ENCODE data around the gene TMOD3.

Gene TMOD3

DNA sequence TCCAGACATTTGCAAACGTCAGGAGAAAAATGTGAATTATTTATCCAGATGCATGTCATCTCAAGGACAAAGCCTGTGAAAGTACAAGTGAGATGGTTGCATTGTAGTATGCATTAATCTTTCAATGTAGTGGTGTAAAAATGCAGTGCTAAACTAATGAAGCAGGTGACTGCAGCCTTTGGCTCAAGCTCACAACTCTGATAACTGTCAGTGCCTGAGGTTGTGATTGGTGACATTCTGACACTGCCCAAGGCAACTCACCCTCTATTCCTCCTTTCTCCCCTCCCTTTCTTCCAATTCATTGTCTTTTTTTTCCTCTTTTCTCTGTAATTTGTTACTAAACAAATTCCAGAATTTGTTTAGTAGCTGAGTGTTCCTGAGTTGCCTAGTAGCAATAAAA is 20.0 kb upstream of the TMOD3 start:
- H3K4me3 Mint-ChIP-seq = no peak overlapping the region
- H3K27me3 Mint-ChIP-seq = no peaks in the 10 kb centered on the region
- no peak for ATAC-seq
- H3K9me3 Mint-ChIP-seq = no peaks in the 10 kb centered on the region
- no peak overlapping the region for H3K27ac Mint-ChIP-seq
- H3K4me1 Mint-ChIP-seq = no peaks in the 10 kb centered on the region
- DNase-seq = no peak

DNA sequence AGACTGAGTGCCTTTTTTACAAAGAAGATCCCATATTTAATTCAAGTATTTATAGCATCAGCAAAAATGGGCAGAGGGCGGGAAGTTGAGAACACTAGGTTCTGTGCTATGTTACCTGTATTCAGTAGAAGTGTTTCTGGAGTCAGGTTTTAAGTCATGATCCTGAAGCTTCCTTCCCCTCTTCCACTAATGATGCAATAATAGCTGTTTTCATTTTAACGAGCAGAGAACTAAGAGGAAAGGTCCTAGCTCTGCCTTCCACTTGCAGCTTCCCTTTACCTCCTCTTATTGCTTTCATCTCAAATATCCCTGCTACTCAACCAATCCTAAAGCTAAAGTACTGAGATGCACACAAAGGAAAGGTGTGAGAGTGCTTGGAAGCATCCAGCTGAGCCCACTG is 16.9 kb upstream of the TMOD3 start:
- Mint-ChIP-seq H3K27ac (no peak overlapping the region), H3K9me3 (peaks cover 0 to under 1% of the 10 kb centered on the region in 2 donors), H3K4me1 (no peaks in the 10 kb centered on the region), H3K4me3 (no peak overlapping the region), H3K27me3 (no peaks in the 10 kb centered on the region)
- no peak for ATAC-seq
- DNase-seq = no peak

DNA sequence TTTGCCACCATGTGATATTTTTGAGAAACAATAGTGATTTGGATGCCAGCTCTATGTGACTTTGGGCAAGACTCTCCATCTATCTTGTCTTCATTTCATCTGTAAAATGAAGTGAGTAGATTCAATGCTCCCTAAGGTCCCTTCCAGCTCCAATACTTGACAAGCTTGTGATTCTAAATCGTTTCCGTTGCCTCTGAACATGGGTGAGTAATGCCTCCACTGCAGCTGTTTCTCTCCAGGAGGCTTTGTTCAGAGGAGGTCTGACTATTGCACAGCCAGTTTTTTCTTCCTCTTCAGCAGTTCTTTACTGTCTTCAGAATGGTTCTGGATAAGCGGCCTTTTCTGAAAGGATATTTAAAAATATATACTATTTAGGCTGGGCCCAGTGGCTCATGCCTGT is 14.8 kb upstream of the TMOD3 start:
- Mint-ChIP-seq H3K4me1 (no peaks in the 10 kb centered on the region), H3K27me3 (no peaks in the 10 kb centered on the region), H3K9me3 (peaks cover 2 to 12% of the 10 kb centered on the region in 2 donors), H3K27ac (no peak overlapping the region), H3K4me3 (no peak overlapping the region)
- ATAC-seq (no peak), DNase-seq (no peak)

DNA sequence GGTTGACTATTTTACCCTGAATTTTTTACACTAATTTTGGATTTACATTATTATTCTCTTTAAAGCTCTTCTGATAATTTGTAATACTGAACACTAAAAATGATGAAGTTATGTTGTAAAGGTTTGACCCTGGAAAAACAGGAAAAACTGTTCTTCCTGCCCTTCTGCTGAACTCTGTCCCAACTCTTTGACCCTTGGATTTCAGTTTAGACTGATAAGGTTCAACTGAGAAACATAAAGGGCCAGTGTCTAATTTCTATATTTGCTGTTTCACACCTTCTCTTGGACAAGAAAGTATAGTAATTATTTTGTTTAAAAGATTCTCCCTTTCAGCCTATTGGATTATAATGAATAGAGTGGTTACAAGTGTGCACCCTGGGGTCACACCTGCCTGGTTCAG is 12.8 kb upstream of the TMOD3 start:
- no peak overlapping the region for H3K4me3 Mint-ChIP-seq
- no peak for DNase-seq
- ATAC-seq = no peak
- no peaks in the 10 kb centered on the region for H3K27me3 Mint-ChIP-seq
- H3K4me1 Mint-ChIP-seq = no peaks in the 10 kb centered on the region
- peaks cover 20 to 32% of the 10 kb centered on the region in 2 donors for H3K9me3 Mint-ChIP-seq
- H3K27ac Mint-ChIP-seq = no peak overlapping the region

DNA sequence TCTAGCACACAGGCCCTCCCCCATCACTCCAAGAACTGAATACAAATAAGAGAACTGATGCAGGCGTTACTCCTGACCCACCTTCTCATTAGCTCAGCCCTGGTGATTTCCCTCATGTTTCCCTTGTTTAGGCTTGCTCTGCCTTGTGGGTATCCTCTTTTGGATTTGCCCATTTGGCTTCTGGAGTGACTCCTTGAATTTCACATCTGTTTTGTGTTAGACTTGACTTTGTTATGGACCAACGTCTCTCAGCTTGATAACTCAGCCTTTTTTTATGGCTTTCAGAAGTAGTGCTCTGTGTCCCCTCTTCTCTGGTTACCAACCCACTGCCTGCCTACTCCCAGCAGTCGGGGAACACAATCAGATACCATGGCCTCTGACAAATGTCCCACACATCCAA is 11.3 kb upstream of the TMOD3 start:
- Mint-ChIP-seq H3K4me3 (no peak overlapping the region), H3K9me3 (peaks cover 20 to 33% of the 10 kb centered on the region in 2 donors), H3K27me3 (no peaks in the 10 kb centered on the region), H3K4me1 (no peaks in the 10 kb centered on the region), H3K27ac (no peak overlapping the region)
- DNase-seq (no peak), ATAC-seq (no peak)

DNA sequence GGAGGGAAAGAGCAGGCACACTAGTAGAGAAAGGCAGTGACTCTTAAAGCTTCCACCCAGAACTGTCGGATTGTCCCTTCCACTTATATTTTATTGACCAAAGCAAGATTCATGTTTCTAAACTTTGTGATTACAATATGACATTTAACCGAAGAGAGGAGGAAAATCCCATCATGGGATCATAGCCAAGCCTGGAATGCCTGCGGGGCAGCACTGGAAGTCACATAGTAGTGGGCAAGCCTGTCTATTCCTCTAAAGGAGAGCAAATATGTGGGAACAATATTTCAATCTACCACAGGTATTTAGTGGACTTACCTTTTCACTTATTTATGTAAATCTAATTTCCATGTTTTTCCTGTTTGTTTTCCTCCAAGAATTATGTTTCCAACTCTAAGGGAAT is 3.8 kb upstream of the TMOD3 start:
- H3K27ac Mint-ChIP-seq = no peak overlapping the region
- peaks cover 9% of the 10 kb centered on the region for H3K4me1 Mint-ChIP-seq
- no peaks in the 10 kb centered on the region for H3K27me3 Mint-ChIP-seq
- peaks cover 7 to 10% of the 10 kb centered on the region in 2 donors for H3K9me3 Mint-ChIP-seq
- no peak for DNase-seq
- H3K4me3 Mint-ChIP-seq = no peak overlapping the region
- ATAC-seq = no peak

DNA sequence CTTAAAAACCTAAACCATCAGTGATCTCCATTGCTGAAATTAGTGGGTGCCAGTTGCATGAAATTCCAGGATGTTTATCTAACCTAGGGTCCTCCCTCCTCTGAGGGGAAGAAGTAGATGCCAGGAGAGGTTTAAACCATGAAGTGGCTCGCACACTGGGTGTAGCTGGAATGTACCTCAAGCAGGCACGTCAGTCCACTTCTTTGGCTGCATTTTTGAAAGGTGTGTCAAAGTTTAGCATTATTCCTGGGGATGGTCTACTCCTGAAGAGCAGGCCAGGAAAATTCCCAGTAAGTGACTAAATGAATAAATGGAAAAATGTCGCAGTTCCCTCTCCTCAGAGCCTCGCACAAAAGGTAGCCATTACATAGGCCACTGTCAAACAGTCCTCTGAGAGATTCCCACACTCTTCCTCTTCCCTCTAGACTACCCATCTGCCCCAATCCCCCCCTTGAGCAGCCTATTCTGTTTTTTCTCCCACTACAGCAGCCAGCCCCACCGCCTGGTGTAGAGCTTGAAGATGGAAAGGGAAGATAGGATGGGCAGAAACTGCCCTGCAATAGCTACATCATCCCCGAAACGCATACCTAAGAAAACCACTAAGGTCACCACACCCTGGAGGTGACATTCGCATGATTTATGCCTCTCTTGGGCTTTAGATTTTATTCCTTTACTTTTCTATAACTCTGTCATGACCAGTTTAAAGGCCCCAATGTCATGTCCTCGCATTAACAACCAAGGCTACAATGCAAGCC is 655 bp upstream of the TMOD3 start:
- H3K4me3 Mint-ChIP-seq = peak overlapping the region; percentile 90 to 91
- H3K27ac Mint-ChIP-seq = no peak overlapping the region
- no peaks in the 10 kb centered on the region for H3K9me3 Mint-ChIP-seq
- ATAC-seq (no peak), DNase-seq (no peak)
- peaks cover 38% of the 10 kb centered on the region for H3K4me1 Mint-ChIP-seq
- H3K27me3 Mint-ChIP-seq = no peaks in the 10 kb centered on the region

DNA sequence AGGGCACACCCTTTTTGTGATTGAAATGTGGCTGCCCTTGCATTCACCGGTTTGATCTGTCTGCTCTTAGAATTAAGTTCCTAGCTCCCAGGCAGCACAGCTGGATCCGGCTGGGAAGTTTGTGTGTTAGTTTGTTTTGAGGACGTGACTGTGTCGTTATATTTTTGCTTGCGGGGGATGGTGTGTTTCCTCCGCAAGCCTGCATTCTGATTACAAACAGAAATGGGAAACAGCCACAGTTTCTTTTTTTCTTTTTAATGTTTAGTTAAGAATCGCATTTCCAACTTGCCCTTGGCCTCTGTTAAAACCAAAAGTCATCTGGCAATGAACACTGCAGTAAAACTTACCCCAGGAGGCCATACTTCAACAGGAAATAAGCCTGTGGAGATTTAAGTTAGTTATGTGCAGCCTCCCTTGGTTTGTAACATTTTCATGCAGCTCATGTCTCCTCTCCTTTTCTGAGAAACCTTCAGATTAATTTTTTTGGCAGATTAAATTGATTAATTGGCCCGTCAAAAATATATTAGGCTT is 888 bp downstream of the TMOD3 start:
- H3K27ac Mint-ChIP-seq = peak overlapping the region; percentile 79 to 98
- ATAC-seq = no peak
- H3K4me1 Mint-ChIP-seq = peaks cover 45% of the 10 kb centered on the region
- H3K9me3 Mint-ChIP-seq = no peaks in the 10 kb centered on the region
- no peak for DNase-seq
- H3K27me3 Mint-ChIP-seq = no peaks in the 10 kb centered on the region
- peak overlapping the region; percentile 90 to 91 for H3K4me3 Mint-ChIP-seq

DNA sequence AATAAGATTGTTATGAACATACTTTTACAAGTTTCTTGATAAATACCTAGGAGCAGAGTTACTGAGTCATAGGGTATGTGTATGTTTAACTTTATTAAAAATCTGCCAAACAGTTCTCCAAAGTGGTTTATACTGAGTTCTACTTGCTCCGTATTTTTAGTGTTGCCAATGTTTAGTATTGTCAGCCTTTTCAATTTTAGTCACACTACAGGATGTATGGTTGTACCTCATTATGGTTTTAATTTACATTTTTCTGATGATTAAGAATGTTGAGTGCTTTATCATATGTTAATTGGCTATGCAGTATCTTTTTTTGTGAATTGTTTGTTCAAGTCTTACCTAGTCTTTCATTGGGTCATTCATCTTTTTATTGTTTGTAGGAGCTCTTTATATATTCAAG is 4.3 kb downstream of the TMOD3 start:
- H3K4me3 Mint-ChIP-seq = peak overlapping the region in 1 of 2 donors; percentile 24
- H3K4me1 Mint-ChIP-seq = peaks cover 78% of the 10 kb centered on the region
- H3K9me3 Mint-ChIP-seq = no peaks in the 10 kb centered on the region
- ATAC-seq (peak; percentile 46), DNase-seq (no peak)
- peak overlapping the region in 1 of 2 donors; percentile 47 for H3K27ac Mint-ChIP-seq
- H3K27me3 Mint-ChIP-seq = no peaks in the 10 kb centered on the region

DNA sequence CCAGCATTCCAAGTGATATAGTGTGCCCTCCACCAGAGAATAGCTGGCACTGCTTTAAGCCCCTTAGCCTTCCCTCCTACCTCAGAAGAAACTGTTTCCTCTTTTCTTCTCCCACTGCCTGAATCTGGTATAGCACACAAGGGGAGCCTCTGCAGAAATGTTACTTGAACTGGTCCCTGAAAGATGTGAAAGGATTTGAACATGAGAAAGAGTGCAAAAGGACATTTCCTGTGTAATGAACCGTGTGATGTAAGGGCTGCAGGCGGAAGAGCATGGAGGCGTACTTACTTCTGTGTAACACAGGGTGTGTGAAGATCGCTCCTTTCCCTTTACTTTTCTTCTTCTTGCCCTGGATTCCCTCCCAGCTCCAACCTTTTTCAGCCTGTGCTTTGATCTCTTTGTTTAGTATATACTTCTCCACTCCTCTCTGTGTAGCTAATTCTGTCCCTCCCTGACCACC is 8.4 kb downstream of the TMOD3 start:
- ATAC-seq = peak; percentile 78
- Mint-ChIP-seq H3K27ac (peak overlapping the region; percentile 72 to 93), H3K27me3 (no peaks in the 10 kb centered on the region), H3K4me1 (peaks cover 79% of the 10 kb centered on the region), H3K4me3 (peak overlapping the region; percentile 70 to 75), H3K9me3 (no peaks in the 10 kb centered on the region)
- DNase-seq = no peak

DNA sequence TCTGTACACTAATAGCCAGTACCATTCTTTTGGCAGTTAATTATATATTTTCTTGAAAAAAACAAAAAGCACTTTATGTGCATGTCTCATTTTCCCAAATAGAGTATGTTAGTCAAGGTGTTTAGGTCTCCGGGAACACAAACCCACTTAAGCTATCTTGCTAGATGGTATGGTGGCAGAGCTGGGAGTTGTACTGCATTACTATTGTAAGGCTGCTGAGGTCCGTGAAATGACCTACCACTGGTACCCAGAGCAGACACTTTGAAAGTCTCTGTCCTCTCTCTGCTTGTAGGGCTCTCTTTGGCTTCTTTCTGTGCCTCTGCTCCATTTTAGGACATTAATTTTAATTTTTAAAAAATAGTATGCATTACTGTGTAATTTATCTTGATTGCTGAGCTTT is 8.8 kb downstream of the TMOD3 start:
- no peaks in the 10 kb centered on the region for H3K9me3 Mint-ChIP-seq

DNA sequence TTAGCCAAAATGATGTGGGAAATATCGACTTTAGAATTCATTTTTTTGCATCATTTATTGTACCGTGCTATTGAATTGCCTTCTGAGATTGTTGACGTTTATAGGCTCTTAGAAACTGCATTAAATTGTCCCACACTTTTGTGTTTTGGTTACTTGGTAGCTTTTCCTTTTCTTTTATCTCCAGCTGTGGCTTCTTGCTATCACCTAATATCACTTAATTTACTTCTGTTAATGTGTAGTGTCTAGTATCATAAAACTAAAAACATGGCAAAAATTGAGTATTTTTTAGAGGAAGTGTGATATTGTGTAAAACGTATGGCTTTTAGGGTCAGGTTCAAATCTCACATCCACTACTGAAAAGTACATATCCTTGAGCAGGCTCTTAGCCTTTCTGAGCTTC is 11.2 kb downstream of the TMOD3 start:
- DNase-seq (no peak), ATAC-seq (no peak)
- Mint-ChIP-seq H3K27me3 (no peaks in the 10 kb centered on the region), H3K9me3 (no peaks in the 10 kb centered on the region), H3K4me3 (peak overlapping the region in 1 of 2 donors; percentile 3), H3K4me1 (peaks cover 77% of the 10 kb centered on the region), H3K27ac (no peak overlapping the region)

More for the DNA sequence above, 8.8 kb downstream of the TMOD3 start:
- ATAC-seq (no peak), DNase-seq (no peak)
- Mint-ChIP-seq H3K27me3 (no peaks in the 10 kb centered on the region), H3K27ac (peak overlapping the region; percentile 6 to 72), H3K4me1 (peaks cover 80% of the 10 kb centered on the region), H3K4me3 (peak overlapping the region; percentile 70 to 75)

DNA sequence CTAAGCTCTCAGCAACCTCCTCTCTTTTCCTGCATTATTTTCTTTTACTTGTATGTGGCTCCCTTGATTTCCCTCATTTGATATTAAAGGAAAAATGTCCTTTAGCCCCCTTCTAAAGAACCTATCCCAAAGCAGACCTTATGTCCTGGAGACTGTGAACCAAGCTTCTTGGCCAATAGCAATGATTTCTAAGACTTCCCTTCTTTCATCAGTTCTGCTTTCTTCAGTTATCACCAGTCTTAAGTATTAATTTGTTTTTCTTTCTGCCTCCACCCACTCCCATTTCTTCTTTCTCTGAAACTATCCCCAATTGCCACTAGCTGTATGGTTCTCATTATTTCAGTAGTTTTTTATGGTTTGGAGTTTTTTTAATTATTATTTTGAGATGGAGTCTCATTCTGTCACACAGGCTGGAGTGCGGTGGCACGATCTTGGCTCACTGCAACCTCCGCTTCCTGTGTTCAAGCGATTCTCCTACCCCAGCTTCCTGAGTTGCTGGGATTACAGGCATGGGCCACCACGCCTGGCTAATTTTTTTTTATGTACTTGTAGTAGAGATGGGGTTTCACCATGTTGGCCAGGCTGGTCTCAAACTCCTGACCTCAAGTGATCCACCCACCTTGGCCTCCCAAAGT is 12.1 kb downstream of the TMOD3 start:
- no peaks in the 10 kb centered on the region for H3K27me3 Mint-ChIP-seq
- no peak overlapping the region for H3K27ac Mint-ChIP-seq
- no peak for DNase-seq
- ATAC-seq = no peak
- H3K4me1 Mint-ChIP-seq = peaks cover 74% of the 10 kb centered on the region
- no peaks in the 10 kb centered on the region for H3K9me3 Mint-ChIP-seq
- H3K4me3 Mint-ChIP-seq = peak overlapping the region; percentile 37 to 44

DNA sequence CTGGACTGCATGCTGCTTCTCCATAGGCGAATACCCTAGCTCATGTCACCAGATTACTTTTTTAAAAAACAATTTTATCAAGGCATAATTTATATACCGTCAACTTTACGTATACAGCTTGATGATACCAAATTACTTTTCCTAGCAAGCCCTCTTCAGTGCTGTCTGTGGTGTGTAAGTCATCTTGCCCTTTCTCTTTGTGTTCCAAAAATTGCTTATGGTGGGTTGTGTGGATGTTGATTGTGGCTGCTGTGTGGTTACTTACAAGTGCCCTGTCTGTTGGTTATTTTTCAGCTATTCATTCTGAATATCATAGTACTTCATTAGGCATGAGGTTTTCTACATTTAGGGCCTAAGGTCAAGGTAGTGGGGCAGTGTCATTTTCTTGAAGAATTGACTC is 12.8 kb downstream of the TMOD3 start:
- no peaks in the 10 kb centered on the region for H3K27me3 Mint-ChIP-seq
- ATAC-seq (peak; percentile 64), DNase-seq (no peak)
- peak overlapping the region; percentile 40 to 48 for H3K4me3 Mint-ChIP-seq
- H3K4me1 Mint-ChIP-seq = peaks cover 74% of the 10 kb centered on the region
- no peak overlapping the region for H3K27ac Mint-ChIP-seq
- H3K9me3 Mint-ChIP-seq = no peaks in the 10 kb centered on the region

DNA sequence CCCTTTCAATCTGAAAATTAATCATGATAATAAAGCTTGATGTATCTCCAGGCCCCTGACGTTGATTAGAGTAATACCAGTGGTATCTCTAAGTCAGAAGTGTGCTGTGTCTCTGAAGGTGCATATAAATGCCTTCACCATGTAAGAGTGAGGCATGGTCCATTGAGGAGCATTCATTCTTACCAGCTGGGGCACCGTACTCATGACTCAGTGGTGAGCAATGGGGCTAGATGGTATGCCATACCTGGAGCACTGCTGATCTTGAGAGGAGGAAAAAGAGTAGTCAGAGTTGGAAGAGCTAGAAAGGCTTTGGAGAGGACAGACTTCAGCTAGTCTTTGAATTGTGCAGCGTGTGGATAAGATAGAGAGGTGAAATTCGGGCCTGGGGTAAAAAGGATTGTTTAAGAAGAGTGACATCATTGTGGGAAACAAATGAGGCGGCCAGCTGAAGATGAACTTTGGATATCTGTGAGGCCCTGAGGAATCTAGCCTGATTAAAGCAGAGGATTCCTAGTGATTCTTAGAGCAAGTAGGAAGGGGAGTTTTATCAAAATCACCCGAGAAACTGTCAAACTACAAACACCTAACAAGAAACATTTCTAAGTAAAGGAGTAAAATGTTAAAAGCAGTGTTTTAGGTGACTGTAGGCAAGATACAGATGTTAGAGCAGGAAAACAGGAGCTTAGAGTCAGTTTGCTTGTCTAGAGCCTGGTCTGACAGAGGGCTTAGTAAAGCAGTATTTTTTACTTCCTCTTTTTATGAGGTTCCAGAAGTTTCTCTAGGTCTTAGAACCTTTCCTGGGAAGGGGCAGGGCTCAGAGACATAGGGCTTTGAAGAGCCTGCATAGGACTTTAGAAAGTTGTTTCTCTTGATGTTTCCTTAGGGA is 13.6 kb downstream of the TMOD3 start:
- no peaks in the 10 kb centered on the region for H3K27me3 Mint-ChIP-seq
- ATAC-seq = peak; percentile 62

More for the DNA sequence above, 13.6 kb downstream of the TMOD3 start:
- Mint-ChIP-seq H3K4me3 (no peak overlapping the region), H3K27ac (peak overlapping the region in 1 of 2 donors; percentile 35), H3K4me1 (peaks cover 73% of the 10 kb centered on the region), H3K9me3 (no peaks in the 10 kb centered on the region)
- DNase-seq = no peak
